GM18909 (cell line): ENCODE results near the gene PCGF2.
"Not testable (repeated sequence)": the region's sequence is repeated elsewhere in the genome, so short reads cannot be mapped to it uniquely, and the experiment has no call there.

ENCODE experiments used
- ATAC-seq: cut with Tn5 transposase; IDR thresholded peaks from one replicate; pipeline ENCODE4 v1.9.1; 2021; ENCODE audit warnings: mild to moderate bottlenecking; ENCODE audit not compliant: unreplicated experiment, poor library complexity

Gene PCGF2

DNA sequence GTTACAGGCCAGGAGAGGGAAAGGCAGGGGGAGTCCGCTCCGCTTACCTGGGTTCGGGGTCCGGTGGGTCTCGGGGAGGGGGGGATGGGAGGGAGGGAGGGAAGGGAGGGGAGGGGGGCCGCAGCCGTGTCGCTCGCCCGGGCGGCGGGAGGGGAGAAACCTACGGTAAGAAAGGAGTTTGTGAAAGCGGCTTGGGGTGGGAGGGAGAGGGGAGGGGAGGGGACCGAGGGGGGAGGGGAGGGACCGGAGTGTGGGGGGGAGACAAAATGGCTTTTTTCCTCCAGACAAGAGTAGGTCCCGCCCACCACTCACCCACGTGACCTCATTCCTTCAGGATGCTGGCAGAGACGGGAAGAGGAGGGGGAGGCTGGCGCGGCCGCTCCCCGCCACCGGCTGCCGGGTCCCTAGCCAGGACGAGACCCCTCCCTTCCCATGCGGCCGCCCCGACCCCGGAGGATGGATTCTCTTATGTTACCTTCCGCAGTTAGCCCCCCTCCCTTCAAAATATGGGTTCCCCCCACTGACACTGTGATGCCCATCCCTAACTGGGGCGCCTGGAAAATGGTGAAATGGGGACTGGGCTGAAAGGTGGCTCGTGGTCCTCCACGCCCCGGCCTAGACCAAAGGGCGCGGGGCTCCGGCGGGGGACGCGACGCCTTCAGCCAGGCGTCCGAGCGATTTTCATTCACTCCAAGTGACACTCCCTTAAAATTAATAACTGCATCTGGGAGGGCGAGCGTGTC lies at the start of gene PCGF2:
Gene PCGF2 (minus strand): TSS at position 188 of the 743 bp plus-strand sequence. CDS start 7,934 bp downstream, outside the sequence.
- ATAC-seq, result no peak

DNA sequence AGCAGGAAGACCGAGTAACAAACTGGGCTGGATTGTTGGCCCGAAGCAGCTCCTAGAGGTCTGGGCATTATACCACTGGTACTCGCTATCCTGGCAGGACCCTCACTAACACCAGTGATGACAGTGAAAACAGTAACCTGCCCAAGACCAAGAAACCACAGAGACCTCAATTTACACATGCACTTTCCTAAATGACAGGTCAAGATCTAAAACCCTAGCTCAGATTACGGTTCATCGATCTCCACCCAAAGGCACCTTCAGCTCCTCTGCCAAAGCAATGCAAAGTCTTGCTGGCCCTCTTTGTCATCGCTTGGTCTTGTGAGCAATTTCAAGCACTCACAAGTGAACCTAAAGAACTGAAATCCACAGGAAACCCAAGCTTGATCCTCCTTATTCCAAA lies 49.7 kb upstream of the PCGF2 start:
- no peak for ATAC-seq

DNA sequence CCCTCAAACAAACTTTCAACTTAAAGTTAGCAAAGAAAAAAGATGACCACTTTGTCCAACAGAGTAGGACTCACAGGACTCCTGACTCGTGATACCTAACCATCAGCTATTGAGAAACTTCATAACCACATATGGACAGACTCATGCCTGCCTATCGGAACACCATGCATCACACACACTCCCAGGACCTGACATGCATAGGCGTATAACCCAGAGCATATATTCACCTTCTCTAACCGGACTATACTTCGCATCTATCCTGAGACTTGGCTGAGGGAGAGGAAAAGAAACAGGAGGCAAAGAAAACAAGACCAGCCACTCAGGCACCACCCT lies 49.0 kb upstream of the PCGF2 start:
- no peak for ATAC-seq

DNA sequence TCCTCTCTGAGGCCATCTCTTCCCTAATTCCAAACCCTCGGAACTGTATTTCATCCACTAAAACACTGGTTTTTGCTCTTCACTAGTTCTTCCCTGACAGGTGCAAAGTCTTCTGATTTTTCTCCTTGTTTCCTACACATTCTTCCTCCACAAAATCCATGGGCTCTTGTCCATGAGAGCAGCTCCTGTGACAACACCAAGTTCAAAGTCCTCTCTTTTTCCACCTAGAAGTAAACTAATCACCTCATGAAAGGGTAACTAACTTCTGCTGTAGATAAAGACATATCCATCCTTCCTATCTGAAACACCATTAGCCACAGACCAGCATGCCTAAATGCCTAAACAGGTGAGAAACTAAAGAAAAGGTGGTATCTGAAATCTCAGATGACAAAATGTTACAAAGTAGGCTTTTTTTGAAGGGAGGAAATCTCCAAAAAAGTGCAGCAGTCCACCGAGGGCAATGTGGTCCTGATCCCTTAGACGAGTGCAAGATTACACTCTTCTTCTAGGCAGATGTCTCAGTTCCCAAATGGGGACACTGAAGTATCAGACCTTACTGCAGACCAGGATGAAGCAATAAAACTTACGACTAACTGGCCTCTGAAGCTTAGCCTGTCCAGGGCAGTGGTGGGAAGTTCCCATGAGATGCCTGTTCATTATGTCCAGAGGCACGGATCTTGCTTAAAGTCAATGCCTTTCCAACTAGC lies 48.5 kb upstream of the PCGF2 start:
- ATAC-seq, result no peak

DNA sequence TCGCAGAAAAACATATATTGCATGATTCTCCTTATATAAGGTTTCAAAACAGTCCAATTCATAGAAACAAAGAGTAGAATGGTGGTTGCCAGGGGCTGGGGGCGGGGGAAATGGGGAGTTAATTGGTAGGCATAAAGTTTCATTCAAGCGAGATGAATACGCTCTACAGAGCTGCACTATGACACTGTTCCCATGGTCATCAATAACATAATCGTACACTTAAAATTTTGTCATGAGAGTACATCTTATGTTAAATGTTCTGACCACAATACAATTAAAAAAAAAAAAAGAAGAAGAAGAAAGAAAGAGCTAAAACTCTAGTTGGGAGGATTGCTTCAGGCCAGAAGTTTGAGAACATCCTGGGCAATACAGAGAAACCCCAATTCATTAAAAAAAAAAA lies 46.1 kb upstream of the PCGF2 start:
- ATAC-seq, result no peak

DNA sequence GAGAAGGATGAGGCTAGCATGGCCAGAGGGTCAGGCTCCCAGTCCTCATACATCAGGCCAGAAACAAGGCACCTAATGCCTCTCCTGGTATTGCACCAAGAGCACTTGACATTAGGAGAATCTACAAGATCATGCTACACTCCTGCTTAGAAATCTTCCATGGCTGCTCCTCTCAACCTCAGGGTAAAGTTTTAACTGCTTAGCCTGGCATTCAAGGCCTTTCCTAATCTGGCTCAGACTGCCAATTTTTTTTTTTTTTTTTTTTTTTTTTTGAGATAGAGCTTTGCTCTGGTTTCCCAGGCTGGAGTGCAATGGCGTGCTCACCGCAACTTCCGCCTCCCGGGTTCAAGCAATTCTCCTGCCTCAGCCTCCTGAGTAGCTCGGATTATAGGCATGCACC lies 43.0 kb upstream of the PCGF2 start:
- ATAC-seq, result no peak

DNA sequence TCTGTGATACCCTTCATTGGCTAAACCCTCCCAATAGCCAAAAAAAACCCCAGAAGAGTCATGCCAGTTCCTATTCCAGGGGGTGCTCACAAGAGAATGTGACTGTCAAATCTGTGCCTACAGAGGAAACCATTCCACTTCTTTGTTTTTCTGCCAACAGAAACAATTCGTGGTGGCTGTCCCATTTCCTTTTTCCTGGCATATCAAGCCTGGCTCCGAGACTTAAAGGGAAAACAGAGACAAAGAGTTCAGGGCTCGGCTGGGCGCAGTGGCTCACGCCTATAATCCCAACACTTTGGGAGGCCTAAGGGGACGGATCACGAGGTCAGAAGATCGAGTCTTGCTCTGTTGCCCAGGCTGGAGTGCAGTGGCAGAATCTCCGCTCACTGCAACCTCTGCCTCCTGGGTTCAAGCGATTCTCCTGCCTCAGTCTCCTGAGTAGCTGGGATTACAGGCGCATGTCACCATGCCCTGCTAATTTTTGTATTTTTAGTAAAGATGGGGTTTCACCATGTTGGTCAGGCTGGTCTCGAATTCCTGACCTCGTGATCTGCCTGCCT lies 42.1 kb upstream of the PCGF2 start:
- ATAC-seq, result not testable (repeated sequence)

DNA sequence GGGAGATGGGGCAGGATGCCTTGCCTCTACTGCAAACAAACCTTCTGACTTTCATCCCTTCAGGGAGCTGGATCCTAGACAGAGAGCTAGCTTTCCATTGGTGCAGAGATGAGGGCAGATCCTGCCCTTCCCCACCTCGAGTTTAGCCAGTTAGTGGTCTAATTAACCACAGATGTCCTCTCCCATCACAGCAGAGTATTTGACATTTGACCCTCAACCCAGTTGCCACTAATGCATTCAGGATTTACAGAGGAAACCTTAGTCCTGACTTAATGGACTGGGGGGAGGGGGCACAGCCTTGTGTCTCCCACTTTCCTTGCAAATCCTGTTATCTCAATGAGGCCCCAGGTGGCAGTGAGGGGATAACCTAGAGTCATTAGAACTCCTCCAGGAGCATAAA lies 41.0 kb upstream of the PCGF2 start:
- no peak for ATAC-seq

DNA sequence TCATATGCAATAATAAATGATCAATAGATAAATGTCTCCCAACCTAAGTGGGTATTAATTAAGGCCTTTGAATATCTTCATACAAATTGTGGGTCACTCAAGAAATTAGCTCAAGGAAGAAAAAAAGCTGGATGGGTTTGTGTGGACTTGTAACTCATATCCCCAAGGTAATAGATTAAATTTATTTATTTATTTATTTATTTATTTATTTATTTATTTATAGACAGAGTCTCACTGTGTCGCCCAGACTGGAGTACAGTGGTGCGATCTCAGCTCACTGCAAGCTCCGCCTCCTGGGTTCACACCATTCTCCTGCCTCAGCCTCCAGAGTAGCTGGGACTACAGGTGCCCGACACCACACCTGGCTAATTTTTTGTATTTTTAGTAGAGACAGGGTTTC lies 39.9 kb upstream of the PCGF2 start:
- ATAC-seq, result not testable (repeated sequence)

DNA sequence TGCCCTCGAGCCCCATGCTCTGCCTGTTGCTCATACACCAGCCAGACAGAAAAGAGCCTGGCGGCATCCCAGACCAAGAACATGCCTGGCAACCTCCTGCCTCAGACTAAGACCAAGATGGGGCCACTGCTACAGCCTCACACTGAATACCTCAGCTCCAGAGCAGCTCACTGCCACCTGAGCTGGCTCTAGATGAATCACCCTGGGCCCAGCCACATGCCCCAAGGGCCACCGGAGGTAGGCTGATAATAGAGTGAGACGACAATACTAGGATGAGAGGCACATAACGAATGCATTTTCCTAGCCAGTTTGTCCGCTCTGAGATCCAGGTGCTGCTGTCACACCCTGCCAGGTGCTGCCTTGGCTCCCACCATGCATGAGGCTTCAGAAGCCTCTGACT lies 38.2 kb upstream of the PCGF2 start:
- no peak for ATAC-seq

DNA sequence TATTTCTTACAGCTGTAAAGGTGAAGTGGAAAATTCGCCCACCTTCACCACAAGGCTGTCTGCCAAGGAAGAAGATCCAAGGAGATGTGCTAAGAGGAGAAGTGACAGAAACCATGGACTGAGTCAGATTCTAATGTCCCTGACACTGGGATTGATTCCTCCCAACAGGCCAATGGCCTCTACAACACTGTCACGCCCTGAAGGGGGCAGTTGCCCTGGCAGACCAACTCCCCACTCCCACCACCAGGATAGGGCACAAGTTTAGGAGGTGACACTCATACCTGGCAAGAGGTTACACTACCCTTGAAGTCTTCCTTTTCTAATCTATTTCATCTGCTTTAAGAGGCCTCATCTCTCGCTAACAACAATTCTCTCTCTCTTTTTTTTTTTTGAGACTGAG lies 35.1 kb upstream of the PCGF2 start:
- ATAC-seq, result no peak

DNA sequence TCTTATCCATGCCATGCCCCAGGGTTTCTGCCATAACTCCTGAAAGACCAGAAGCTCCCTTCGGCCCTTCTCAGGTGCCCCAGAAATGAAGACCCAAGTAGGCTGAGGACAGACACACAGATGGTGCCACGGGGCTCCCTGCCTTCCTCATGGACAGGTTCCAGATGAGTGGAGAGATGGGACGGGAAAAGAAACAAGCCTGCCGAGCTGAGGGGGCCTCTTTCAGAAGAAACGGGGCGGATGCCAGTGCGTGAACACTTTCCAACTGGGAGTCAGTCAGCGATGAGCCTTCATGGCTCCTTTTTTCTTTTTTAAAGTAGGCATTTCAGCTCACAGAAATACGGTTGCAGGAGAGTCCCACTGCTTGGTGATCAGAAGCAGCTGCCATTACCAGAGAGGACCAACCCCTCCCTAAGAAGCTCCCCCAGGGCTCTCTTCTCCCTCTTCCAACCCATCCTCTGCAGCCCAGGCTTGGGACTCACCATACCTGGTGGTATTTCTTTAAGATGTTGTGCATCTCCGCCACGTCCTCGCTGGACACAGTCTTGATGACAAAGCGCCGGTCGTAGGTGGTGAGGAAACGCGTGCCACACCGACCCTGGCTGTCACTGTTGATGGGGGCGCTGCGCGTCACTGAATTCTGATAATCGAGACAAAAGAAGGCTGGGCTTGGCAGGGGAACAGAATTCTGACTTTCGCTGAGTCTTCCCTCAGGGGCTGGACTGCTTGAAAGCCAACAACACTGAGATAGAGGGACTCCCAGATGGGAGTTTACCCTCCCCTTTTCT lies 32.0 kb upstream of the PCGF2 start:
- ATAC-seq, result no peak

DNA sequence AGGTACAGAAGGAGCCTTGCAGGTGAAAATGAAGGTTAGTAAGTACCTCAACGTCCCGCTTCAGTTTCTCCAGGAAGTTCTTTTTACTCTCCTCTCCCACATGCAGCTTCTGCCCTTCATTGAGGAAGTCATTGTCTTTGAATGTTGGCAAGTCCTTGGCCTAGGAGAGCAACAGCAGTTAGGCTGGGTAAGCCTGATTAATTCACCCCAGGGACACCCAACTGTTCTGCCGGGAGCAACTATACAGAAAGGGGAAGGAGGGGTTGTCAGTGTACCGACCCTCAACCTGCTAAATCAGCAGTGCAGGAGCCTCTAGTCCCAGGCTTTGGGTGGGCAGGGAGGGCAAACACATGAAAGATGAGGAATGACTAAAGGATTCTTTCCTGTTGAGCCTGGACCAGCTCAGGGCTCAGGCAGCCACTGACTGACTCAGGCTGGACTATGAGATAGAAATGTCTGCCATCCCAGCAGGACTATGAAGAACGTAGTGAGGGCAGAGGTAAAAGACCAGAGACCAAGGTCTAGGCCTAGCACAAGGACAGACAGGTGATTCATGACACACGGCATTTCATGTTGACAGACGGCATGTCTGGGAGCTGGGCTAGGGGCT lies 29.6 kb upstream of the PCGF2 start:
- no peak for ATAC-seq

DNA sequence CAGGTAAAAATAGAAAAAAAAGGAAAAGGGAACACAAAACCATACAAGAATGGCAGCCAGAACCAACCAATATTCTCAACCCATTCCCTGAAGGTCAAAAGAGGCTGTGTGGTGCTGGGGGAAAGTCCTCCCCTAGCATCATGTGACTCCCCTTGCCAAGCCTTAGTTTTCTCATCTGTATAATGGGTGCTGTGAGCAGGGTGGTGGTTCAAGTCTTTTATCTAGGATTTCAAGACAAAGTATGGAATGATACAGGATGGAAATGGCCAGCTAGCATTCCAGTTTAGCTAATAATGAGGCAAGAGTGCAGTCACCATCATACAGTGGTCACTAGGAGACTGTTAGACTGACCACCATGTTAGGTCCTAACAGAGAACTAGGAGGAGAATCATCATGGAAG lies 25.1 kb upstream of the PCGF2 start:
- ATAC-seq, result no peak

DNA sequence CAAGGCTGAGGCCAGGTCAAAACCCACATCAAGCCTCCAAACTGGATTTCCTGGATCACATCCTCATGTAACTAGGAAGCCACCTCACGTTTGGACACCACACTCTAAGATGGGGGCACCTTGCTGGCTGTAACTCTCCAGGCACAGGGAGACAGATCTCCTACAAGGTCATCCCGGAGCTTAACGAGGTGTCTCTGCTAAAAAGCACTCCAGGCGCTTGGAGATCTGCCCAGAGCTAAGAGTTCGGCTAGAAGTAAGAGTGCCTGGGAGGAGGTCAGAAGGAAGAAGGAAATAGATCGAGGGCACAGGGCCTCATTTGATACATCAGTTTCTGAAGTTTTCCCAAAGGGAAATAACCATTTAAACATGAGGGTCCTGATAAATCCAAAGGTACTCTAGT lies 20.3 kb upstream of the PCGF2 start:
- no peak for ATAC-seq

DNA sequence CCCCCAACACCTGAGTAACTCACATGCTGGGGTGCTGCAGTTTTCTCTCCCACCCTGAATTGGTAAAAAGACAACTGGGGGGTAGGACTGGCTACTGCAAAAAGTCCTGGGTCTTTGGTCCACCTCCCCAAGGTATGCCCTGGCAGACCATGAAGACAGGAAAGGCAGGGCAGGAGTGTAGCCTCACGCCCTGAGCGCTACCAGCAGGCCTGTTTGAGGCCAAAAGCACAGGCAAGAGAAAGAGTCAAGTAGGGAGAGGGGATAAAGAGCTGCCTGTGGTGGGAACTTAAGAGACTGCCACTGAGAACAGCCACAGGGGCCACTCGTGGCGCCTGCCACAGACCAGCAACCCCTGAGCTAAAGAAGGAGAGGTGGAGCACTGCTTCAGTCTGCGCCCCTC lies 18.2 kb upstream of the PCGF2 start:
- no peak for ATAC-seq

DNA sequence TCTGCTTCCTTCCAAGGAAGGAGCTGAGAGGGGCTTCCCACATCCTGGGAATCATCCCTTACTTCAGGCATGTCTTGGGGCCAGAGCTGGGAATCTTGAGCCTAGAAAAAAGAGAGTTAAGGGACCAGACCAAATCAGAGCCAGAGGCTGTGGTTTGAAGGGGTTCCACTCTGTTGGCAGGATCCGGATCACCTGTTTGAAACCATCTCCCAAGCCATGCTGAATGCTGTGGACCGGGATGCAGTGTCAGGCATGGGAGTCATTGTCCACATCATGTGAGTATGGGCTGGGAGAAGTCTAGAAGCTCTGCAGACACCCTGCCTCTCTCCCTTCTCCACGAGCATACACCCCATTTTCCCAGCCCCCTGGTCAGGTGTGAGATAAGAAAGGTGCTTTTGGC lies 14.1 kb upstream of the PCGF2 start:
- ATAC-seq, result no peak

DNA sequence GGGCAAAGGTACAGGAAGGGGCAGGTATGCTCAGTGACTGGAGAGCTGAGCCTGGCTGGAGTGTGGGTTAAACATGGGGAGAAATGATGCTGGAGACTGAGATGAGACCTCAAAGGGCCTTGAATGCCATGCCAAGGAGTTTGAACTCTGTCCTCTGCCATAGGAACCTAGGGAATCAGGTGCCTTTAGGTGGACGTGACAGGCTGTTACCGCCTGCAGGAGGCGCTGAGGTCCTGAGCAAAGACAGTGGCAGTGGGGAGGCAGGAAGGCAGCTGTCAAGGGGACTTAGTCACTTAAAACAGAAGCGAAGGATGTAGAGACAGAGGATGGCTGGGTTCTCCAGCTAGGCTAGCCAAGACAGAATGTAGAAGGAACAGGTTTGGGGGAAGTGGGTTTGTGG lies 13.5 kb upstream of the PCGF2 start:
- ATAC-seq, result no peak

DNA sequence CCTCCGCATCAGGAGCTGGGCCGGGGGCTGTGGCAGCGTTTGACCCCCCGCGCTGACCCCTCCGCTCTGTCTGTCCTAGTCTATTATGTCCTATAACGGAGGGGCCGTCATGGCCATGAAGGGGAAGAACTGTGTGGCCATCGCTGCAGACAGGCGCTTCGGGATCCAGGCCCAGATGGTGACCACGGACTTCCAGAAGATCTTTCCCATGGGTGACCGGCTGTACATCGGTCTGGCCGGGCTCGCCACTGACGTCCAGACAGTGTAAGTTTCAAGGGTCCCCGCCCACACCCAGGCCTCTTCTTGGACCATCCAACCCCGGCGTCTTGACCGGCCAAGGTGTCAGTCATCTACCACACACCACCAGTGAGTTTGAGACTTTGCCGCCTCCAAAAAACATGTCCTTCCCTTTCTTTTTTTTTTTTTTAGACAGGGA lies 5.0 kb upstream of the PCGF2 start:
- ATAC-seq, result no peak

DNA sequence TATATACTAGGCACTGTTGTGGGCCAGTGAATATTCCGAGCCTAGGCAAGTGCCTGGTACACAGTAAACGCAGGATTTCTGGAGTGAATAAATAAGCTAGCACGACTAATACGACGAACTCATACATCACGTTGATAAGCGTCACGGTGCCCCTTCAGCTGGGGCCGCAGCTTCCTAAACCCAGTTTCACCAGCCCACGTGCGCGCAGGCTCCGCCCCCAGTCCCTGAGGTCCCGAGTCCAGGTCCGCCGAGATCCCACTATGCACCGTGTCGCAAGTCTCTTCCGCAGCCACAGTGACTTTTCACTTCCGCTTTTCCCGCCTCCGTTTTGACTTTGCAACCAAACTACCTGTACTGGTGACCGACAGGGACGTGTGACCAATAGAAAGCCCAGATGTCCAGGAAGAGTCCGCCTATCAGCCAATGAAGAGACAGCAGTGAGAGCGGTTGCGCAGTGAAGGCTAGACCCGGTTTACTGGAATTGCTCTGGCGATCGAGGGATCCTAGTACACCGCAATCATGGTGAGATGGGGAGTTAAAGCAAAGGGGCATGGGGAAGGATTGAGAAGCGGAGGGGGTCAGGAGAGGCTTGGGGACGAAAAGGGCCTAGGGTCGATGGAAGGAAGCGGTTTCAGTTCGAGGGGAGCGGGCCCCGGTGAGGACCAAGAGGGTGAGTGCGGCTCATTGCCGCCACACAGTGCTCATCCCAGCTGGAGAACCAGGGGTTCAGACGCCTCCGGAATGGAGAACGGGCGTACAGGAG lies 4.4 kb upstream of the PCGF2 start, which contains the start of gene PSMB3:
Gene PSMB3 (plus strand): TSS at position 434 of the 763 bp plus-strand sequence. CDS start 86 bp downstream, at position 520.
- peak; percentile 78 for ATAC-seq
